Adipose tissue (tissue), 3 donors: Measurements from ENCODE around the gene TPD52L1. TPM values are rescaled to one million over a fixed set of nuclear protein-coding genes. Genes with fewer than 3 reads are reported as not detected.

Experiments
- H3K27ac ChIP-seq: one replicate; pipeline ENCODE4 v1.5.1; 2013; ENCODE audit warnings: low read depth, low read length
- WGBS, 3 donors: extraction: QIAGEN DNeasy Blood & Tissue Kit; methylation state at CpG; one replicate each; pipeline ENCODE4 v1.1.7; 2013; 5-methylcytosine and 5-hydroxymethylcytosine counted together
- polyA plus RNA-seq, 3 donors: library from polyadenylated mRNA; stranded (reverse); fragments of 200-250 nt; gene quantifications; one replicate each; pipeline ENCODE4 v1.2.3, GENCODE V29; 2013
- donor health status: healthy with polysubstance abuse.
- donor health status: Bipolar disorder and iron deficiency.
- donor health status: healthy.

TPD52L1 gene
- polyA plus RNA-seq, 3 donors, result 37.3 to 76.6 (median 38.3) TPM

GRCh38 chr6:125197795-125198269, 44.3 kb downstream of the TPD52L1 start:
- 9 to 26% (median 23%) methylated on average over 3 of the region's 3 CpGs for whole genome bisulfite sequencing, 3 donors

DNA sequence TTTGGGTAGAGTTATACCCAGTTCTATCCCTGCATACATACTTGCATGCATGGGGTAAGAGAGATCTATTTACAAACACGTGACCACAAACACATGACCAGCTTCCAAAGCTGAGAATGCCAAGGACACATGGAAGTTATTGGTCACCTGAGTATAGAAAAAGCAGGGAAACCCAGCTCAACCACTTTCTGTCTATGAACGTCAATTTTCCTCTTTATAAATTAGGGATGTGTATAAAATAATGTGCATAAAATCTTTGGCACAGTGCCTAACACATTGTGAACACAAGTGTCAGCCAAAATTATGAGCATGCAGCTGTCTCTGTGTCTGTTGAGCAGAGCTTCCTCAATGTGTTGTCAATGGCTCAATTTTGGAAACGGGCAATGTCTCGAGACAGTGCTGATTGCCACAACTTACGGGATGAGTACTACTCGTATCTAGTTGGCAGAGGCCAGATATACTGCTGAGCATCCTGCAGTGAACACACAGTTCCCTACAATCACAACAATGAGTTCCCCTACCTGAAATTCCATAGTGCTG, 44.9 kb downstream of the TPD52L1 start:
- 59 to 68% (median 63%) methylated on average over 6 of the region's 6 CpGs for WGBS, 3 donors

More at GRCh38 chr6:125197795-125198269, 44.3 kb downstream of the TPD52L1 start:
- no peak overlapping the region for H3K27ac ChIP-seq

DNA sequence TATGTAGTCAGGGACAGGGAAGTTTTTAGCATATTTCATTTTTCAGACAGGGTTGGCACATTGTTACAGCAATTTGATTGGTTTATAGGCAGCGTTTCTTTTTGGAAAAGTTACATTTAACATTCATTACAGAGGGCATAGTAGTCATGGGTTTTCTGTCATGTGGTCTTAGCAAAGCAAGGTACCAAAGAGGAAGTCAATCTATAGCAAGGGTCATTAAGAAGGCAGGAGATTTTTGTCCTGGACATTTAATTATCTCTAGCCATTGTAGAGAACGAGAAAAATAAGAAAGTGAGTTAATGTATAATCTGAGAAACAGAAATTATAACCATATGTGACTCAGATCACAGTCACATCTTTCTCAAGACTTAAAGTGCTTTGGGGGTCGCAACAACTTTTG, 47.4 kb downstream of the TPD52L1 start:
- 71 to 87% (median 85%) methylated on average over 3 of the region's 3 CpGs for WGBS, 3 donors
- no peak overlapping the region for H3K27ac ChIP-seq

More for the DNA sequence above, 44.9 kb downstream of the TPD52L1 start:
- H3K27ac ChIP-seq, result no peak overlapping the region

DNA sequence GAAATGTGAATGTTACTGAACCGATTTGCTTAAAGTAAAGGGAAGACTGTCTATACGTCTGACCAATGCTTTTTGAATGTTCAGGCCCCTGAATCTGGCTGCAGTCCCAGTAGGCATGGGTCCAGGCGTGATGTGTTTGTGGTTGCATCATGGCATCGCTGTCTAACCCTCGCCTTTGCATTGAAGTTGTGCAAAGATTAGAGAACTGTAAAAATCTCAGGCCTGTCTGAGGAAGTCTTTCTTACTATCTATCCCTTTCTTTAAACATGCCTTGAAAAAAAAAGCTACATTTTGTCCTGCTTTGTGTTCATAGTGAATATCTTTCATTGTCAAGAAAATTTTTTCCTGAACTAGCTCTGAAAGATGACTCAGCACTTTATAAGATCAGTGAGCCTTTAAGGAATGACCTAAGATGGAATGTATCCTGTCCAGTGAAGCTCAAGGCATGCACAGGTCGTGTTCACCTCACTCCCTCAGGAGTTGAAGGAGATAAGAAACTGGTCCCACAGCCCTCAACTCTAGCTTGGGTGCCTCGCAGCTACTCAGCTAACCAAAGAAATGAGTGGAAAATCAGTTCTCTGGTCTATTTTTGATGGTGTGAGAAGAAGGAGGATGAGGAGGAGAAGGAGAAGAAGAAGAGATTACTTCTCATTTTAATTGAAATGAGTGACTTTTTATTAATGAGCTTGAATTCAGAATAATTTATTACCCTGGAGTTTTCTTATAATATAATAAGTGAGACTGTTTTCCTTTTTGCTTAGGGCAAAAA, 48.6 kb downstream of the TPD52L1 start:
- 24 to 37% (median 36%) methylated on average over 7 of the region's 7 CpGs for WGBS, 3 donors
- H3K27ac ChIP-seq, result no peak overlapping the region

DNA sequence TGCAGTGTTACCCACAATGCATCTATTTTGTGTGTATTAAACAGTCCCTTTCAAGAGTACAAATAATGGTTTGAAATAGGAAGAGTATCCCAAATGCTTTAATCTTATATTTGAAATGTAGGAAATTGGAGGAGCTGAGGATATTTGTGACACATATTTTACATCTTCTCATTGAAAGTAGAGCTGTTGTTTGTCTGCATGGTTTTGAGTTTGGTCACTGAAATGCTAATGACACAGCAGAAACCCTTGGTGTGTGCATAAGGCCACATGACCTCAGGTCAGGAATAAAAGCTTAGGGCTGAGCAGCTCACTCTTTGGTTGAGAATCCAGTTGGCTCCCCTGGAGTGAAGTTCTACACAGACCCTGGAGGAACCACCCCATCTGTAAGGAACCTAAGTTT, 49.8 kb downstream of the TPD52L1 start:
- H3K27ac ChIP-seq, result no peak overlapping the region

GRCh38 chr6:125205931-125206330, 52.4 kb downstream of the TPD52L1 start:
- WGBS, 3 donors, result 85 to 93% (median 91%) methylated on average over 2 of the region's 2 CpGs
- no peak overlapping the region for H3K27ac ChIP-seq

DNA sequence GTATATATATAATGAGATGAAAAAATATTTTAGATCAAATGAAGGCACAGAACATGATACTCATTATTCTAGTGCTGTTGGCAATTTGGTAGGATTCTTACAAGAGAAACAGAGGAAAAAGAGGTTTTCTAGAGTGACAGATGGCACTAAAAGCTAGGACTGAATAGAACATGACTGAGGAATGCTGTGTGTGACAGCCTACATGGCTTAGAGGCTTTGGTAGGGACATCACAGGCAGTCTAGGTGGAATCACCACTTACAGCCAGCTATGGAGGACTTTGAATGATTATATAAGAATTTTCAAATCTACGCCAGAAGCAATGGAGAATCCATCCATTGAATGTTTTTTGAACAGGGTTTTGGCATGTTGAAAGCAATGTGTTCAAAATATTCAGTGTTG, 52.8 kb downstream of the TPD52L1 start:
- 91 to 100% (median 93%) methylated on average over 1 of the region's 1 CpG for WGBS, 3 donors
- no peak overlapping the region for H3K27ac ChIP-seq

DNA sequence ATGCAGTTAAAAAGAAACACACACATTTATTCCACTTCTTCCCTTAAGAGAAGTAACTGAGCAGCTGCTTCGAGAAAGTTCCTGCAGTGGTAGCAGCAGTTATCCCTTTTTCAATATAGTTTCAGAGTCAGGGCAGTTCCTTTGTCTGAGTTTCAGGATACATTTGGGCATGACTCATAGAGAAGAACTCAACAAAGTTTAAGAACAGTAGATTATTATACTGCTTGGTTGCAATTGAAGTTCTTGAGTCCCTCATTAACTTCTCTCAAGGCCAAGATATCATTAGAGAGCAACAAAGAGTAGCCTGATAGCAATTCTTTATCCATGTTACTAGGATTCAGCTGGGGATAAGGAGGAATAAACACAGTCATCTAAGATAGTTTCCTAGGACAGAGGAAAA, 54.4 kb downstream of the TPD52L1 start:
- WGBS, 3 donors, result 58 to 78% (median 65%) methylated on average over 1 of the region's 1 CpG
- H3K27ac ChIP-seq, result no peak overlapping the region

DNA sequence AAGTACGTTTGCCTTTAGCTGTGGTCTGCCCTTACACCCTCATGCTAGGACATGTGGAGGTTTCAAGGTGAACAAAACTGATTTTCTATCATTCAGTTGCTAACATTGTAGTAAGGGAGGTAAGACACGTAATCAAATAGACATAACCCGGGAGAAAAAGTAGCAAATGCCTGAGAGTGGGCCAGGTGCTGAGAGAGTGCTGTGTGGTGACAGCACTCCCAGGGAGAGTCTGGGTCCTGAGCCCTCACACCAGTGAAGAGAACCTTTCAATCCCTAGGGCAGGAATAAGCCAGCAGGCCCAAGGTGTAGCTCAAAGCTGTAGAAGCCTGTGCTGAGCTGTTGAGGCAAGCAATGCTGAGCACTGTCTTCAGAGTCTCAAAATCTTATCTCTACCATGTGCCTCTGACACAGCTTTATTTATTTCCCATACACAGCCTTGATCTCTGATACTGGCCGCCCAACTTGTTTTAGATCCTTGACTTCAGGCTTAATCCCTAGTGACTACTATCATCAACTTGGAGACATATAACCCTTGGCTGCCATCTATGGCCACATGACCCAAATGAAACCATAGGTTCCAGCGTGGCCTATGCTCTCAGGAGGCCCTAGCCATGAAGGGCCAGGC, 55.2 kb downstream of the TPD52L1 start:
- no peak overlapping the region for H3K27ac ChIP-seq
- WGBS, 3 donors, result 43 to 91% (median 88%) methylated on average over 5 of the region's 5 CpGs

DNA sequence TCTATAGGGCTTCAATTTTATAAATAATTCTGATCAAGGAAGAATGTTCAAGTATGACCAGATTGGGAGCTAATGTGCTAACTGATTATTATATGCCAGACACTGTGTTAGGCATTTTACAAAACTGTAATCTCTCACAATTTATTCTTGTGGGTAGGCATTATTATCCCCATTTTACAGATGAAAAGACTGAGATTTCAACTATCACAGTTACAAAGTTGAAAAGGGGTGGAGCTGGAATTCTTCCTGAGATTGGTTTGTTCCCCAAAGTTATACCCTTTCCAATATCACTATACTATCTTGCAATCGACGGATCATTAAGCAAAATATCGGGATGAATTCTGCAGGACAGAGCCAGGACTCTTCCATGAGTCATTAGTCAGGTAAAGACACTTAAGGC, 57.1 kb downstream of the TPD52L1 start:
- no peak overlapping the region for H3K27ac ChIP-seq
- WGBS, 3 donors, result 96 to 98% (median 97%) methylated on average over 3 of the region's 3 CpGs

- 51 to 93% (median 90%) methylated on average over 6 of the region's 6 CpGs for WGBS, 3 donors
- no peak overlapping the region for H3K27ac ChIP-seq
Measured at GRCh38 chr6:125211352-125211751, 57.8 kb downstream of the TPD52L1 start.

- 41 to 75% (median 66%) methylated on average over 2 of the region's 2 CpGs for WGBS, 3 donors
- no peak overlapping the region for H3K27ac ChIP-seq
Measured at GRCh38 chr6:125212377-125212776, 58.8 kb downstream of the TPD52L1 start.

DNA sequence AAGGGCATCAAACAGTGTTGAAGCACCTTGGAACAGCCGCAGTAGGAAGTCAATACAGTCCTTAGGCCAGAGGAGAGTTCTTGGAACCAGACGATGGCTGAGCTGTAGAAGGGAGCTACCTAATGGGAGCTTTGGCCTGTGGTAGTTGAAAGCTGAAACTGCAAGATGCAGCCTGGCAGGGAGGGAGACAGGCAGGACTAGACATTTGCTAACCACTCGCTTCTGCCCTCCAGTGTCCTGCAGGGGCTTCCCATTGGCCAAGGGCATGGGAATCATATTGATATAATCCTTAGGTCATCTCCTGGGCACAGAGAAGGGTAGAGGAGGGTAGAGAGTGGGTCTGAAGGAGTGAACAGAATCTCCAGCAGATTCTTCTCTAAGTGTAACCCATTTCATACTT, 60.4 kb downstream of the TPD52L1 start:
- 93 to 100% (median 96%) methylated on average over 3 of the region's 3 CpGs for WGBS, 3 donors

DNA sequence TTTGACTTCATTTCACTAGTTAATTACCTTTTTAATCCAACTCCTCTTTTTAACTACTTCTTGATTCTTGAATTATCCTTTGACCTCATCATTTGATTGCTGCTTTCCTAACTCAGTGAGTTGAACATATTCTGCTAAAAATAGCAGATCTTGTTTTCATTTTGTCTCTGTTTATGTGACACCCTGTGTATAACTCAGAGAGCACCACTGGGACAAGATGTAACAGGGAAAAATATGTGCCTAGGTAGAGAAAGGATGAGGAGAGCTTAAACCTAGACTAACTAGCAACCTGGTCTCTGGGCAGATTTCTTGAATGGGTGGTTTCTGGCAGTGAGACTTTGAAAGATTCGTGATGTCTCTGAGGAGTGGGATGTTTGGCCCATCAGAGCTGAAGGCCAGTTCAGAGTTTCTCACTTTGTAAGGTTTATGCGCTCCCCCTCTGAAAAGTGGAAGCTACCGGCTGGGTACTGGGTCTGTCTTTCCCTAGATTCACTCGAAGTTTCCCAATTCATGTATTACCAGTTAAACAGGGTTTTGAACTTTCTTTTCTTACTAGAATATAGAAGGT, 61.8 kb downstream of the TPD52L1 start:
- 95 to 96% (median 95%) methylated on average over 4 of the region's 4 CpGs for WGBS, 3 donors
- H3K27ac ChIP-seq, result no peak overlapping the region

More for the DNA sequence above, 60.4 kb downstream of the TPD52L1 start:
- no peak overlapping the region for H3K27ac ChIP-seq

DNA sequence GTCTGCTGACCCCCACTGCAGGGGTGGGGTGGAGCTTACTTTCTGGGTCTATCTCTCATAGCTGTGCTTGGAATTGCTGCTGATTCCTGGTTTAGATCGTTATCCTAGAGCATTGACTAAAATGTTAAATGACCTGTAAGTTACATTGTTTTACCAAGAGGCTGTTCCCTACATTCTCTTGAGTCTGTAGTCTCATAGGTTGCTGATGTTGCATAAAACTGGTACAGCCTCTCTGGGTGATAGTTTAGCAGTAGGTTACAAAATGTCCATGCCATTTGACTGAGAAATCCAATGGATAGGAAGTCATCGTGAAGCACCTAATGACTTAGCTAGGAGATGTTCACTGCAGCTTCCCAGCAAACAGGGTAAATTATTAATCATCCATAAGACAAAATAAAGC, 62.4 kb downstream of the TPD52L1 start:
- H3K27ac ChIP-seq, result no peak overlapping the region
- 87 to 97% (median 94%) methylated on average over 2 of the region's 2 CpGs for WGBS, 3 donors

DNA sequence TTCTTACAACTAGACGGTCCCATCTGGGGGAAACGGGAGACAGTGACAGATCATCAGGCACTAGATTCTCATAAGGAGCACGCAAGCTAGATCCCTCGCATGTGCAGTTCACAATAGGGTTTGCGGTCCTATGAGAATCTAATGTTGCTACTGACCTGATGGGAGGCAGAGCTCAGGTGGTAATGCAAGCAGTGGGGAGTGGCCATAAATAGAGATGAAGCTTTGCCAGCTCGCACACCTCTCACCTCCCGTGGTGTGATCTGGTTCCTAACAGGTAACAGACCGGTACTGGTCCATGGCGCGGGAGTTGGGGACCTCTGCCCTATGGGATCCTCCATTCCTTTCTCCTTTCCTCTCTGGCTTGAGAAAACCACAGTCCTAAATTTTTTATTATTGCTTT, 63.8 kb downstream of the TPD52L1 start:
- WGBS, 3 donors, result 93 to 96% (median 94%) methylated on average over 10 of the region's 10 CpGs
- no peak overlapping the region for H3K27ac ChIP-seq

DNA sequence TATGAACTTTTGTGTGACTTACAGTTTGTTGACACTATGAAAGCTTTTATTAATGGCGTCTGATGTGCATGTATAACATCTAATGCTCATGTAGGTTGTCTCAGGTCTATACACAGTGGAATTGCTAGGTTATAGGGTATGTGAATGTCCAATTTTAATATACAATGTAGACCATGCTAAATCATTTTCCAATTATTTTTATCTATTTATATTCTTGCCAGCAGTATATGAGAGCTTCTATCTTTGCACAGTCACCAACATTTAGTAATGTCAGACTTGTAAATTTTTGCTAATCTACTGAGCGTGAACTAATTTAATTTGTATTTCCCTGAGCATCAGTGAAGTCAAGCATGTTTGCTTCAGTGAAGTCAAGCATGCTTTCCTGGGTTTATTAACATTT, 64.4 kb downstream of the TPD52L1 start:
- WGBS, 3 donors, result 93 to 98% (median 94%) methylated on average over 2 of the region's 2 CpGs
- H3K27ac ChIP-seq, result no peak overlapping the region

- 67 to 88% (median 81%) methylated on average over 5 of the region's 5 CpGs for WGBS, 3 donors
- no peak overlapping the region for H3K27ac ChIP-seq
Measured at GRCh38 chr6:125219361-125219895, 65.9 kb downstream of the TPD52L1 start.

DNA sequence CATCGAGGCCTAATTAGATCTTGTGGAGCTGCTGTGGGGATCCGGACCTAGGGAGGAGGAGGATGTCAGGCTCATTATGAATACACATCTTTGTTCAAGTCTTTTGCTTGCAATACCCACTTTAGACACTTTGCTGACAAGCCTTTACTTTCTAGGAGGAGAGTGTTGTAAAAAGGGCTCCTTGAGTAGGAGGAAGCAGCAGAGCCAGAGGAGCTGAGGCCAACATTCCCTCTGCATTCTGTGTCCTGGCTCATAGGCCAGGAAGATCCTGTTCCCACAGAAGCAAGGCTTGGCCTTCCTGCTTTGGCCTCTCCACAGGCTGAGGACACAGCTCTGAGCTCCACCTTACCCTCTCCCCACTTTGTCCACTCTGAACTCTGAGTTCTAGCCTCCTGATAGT, 67.1 kb downstream of the TPD52L1 start:
- no peak overlapping the region for H3K27ac ChIP-seq
- 43 to 81% (median 58%) methylated on average over 2 of the region's 2 CpGs for WGBS, 3 donors
